HG02798 (cell line): ENCODE data around the gene FOXP1.

ENCODE experiments used
- ATAC-seq: cut with Tn5 transposase; IDR thresholded peaks from one replicate; pipeline ENCODE4 v1.9.1; 2021; ENCODE audit warnings: mild to moderate bottlenecking; ENCODE audit not compliant: unreplicated experiment, poor library complexity

FOXP1 gene

GRCh38 chr3:71318458-71318827 lies 265.1 kb downstream of the FOXP1 start:
- no peak for ATAC-seq

- no peak for ATAC-seq
These were observed 265.6 kb downstream of the FOXP1 start for GRCh38 chr3:71317749-71318457.

- no peak for ATAC-seq
These were observed 266.4 kb downstream of the FOXP1 start for GRCh38 chr3:71317140-71317539.

- ATAC-seq = no peak
These were observed 267.3 kb downstream of the FOXP1 start for GRCh38 chr3:71316066-71316777.

- ATAC-seq = no peak
These were observed 268.1 kb downstream of the FOXP1 start for GRCh38 chr3:71315431-71315830.

- ATAC-seq = no peak
These were observed 269.7 kb downstream of the FOXP1 start for GRCh38 chr3:71313844-71314243.

GRCh38 chr3:71312461-71312860 lies 271.1 kb downstream of the FOXP1 start:
- ATAC-seq = no peak

GRCh38 chr3:71311661-71312046 lies 271.9 kb downstream of the FOXP1 start:
- no peak for ATAC-seq

- no peak for ATAC-seq
These were observed 272.4 kb downstream of the FOXP1 start for GRCh38 chr3:71310980-71311660.

GRCh38 chr3:71310359-71310979 lies 273.1 kb downstream of the FOXP1 start:
- no peak for ATAC-seq

GRCh38 chr3:71309886-71310285 lies 273.6 kb downstream of the FOXP1 start:
- ATAC-seq = no peak

- no peak for ATAC-seq
These were observed 274.2 kb downstream of the FOXP1 start for GRCh38 chr3:71309342-71309741.

- ATAC-seq = no peak
These were observed 274.7 kb downstream of the FOXP1 start for GRCh38 chr3:71308836-71309235.

- no peak for ATAC-seq
These were observed 275.4 kb downstream of the FOXP1 start for GRCh38 chr3:71307991-71308697.

GRCh38 chr3:71305231-71306206 lies 278.0 kb downstream of the FOXP1 start:
- ATAC-seq = no peak

GRCh38 chr3:71304684-71305083 lies 278.8 kb downstream of the FOXP1 start:
- ATAC-seq = no peak

- ATAC-seq = no peak
These were observed 279.3 kb downstream of the FOXP1 start for GRCh38 chr3:71304247-71304646.

GRCh38 chr3:71303627-71304200 lies 279.8 kb downstream of the FOXP1 start:
- ATAC-seq = no peak

- no peak for ATAC-seq
These were observed 280.9 kb downstream of the FOXP1 start for GRCh38 chr3:71302604-71303003.
